Calu3 (cell line): ENCODE results near the gene SERTAD2. TPM values are rescaled to one million over a fixed set of nuclear protein-coding genes. Genes with fewer than 3 reads are reported as not detected.

Source experiments
- BruUV-seq: library from RNA; stranded (reverse); fragments of 400-500 nt; replicated peaks from 2 replicates; lab custom pipeline; 2021; lab: Mats Ljungman, UMichigan
- CTCF ChIA-PET: fragments of 300-600 bp; sonication (Branson Sonifier 250); formaldehyde crosslinking; loops from one replicate; lab custom pipeline; 2022; ENCODE audit warnings: antibody characterized with exemption; lab: Charles Lee
- DNase-seq: peaks from one replicate; pipeline ENCODE4 v3.0.0; 2022
- H3K27ac Mint-ChIP-seq: one replicate; pipeline ENCODE4 v1.8.0; 2022; ENCODE audit warnings: mixed read lengths; ENCODE audit not compliant: unreplicated experiment
- H3K27me3 Mint-ChIP-seq: one replicate; pipeline ENCODE4 v1.8.0; 2022; ENCODE audit warnings: mixed read lengths; ENCODE audit not compliant: unreplicated experiment
- H3K36me3 Mint-ChIP-seq: one replicate; pipeline ENCODE4 v1.8.0; 2022; ENCODE audit warnings: mild to moderate bottlenecking, moderate library complexity, mixed read lengths; ENCODE audit not compliant: insufficient read depth, unreplicated experiment
- H3K4me1 Mint-ChIP-seq: one replicate; pipeline ENCODE4 v1.8.0; 2022; ENCODE audit warnings: mild to moderate bottlenecking, low read depth, mixed read lengths; ENCODE audit not compliant: unreplicated experiment
- H3K4me3 Mint-ChIP-seq: one replicate; pipeline ENCODE4 v1.8.0; 2022; ENCODE audit warnings: mild to moderate bottlenecking, low read depth, moderate library complexity, mixed read lengths; ENCODE audit not compliant: unreplicated experiment
- H3K9me3 Mint-ChIP-seq: one replicate; pipeline ENCODE4 v1.8.0; 2022; ENCODE audit warnings: low read depth, mixed read lengths; ENCODE audit not compliant: unreplicated experiment
- intact Hi-C: fragments of 100-400 bp; cut with micrococcal nuclease; formaldehyde crosslinking; loops from one replicate; pipeline ENCODE4 v1.10.0; 2022; ENCODE audit not compliant: unreplicated experiment
- total RNA-seq: library from RNA; stranded (reverse); gene quantifications from 2 replicates; pipeline ENCODE4 v1.2.3, GENCODE V29; 2022
- TF ChIP-seq, protein P1 (sequence below): fragments of 200-600 bp; IDR thresholded peaks from one replicate; pipeline ENCODE4 v1.8.0; 2022; ENCODE audit warnings: antibody characterized with exemption; ENCODE audit not compliant: unreplicated experiment

Gene SERTAD2
- total RNA-seq, 1 experiment from 2014 or later = 19.2 TPM

DNA sequence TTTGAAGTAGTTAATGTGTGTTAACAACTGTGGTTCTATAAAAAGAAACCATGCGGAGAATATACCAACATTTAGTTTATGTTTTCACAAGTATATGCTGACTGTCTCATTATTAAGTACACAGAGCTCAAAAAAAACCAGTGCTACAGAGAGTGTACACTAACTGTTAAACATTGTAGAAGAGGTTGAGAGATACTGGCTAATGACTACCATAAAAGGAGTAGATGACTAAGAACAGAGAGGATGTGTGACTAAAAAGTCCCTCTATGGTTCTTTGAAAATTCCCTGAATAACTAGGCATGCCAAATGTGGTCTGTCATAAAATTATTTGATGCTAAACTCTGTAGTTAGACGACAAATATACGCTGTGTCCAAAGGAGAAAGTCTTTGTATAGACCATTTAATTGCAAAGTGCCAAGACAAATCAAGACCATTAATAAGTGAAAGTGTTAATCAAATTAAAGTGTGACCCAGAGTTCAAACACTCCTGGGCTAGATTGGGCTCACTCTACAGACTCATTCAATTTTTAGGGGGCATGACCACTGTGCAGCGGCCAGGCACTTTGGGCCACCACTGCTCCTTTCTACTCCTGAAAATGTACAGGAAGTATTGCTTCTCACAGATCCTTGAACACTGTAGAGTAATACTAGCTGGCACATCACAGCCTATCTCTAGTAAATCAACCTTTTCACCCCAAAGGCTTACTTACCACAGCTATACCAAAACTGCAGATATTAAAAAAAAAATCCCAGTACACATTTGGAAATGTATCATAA, 45.1 kb upstream of the SERTAD2 start:
- peak overlapping the region; percentile 28 for H3K4me3 Mint-ChIP-seq
- H3K9me3 Mint-ChIP-seq = no peaks in the 10 kb centered on the region
- no TSS peak for BruUV-seq
- peak overlapping the region; percentile 48 for H3K27ac Mint-ChIP-seq
- H3K27me3 Mint-ChIP-seq = no peaks in the 10 kb centered on the region
- CTCF ChIA-PET = interaction anchor here (1.2 kb wide), 1 partner anchor 49 kb away, joined by 3 read pairs; no protein-coding TSS in a partner anchor
- H3K4me1 Mint-ChIP-seq = peaks cover 42% of the 10 kb centered on the region
- H3K36me3 Mint-ChIP-seq = no peaks in the 10 kb centered on the region
- intact Hi-C loops = no loop called here
- no peak for DNase-seq
- TF ChIP-seq, protein P1, sequence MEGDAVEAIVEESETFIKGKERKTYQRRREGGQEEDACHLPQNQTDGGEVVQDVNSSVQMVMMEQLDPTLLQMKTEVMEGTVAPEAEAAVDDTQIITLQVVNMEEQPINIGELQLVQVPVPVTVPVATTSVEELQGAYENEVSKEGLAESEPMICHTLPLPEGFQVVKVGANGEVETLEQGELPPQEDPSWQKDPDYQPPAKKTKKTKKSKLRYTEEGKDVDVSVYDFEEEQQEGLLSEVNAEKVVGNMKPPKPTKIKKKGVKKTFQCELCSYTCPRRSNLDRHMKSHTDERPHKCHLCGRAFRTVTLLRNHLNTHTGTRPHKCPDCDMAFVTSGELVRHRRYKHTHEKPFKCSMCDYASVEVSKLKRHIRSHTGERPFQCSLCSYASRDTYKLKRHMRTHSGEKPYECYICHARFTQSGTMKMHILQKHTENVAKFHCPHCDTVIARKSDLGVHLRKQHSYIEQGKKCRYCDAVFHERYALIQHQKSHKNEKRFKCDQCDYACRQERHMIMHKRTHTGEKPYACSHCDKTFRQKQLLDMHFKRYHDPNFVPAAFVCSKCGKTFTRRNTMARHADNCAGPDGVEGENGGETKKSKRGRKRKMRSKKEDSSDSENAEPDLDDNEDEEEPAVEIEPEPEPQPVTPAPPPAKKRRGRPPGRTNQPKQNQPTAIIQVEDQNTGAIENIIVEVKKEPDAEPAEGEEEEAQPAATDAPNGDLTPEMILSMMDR = no peak

DNA sequence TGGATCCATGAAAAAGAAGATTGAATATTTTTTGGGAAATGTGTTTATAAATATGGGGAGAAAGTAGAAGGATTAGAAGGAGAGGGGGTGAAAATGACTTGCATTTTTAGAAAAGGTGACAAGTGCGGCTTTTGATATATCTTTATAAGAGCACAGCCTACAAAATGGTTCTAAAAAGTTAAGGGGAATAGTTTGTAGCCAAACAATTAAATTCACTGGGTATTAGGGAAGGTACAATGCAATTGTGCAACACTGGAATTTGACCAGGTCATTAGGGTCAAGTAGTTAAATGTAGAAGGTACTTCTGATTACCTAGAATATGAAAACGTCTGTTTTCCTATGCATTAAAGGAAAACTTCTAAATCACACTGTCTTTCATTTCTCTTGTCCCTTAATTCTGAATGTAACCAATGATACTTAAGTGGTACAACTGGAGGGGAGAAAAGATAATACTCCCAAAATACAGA, 44.5 kb upstream of the SERTAD2 start:
- TF ChIP-seq, protein P1 = no peak
- peaks cover 42% of the 10 kb centered on the region for H3K4me1 Mint-ChIP-seq
- BruUV-seq = no TSS peak
- CTCF ChIA-PET = interaction anchor here (1.2 kb wide), 1 partner anchor 49 kb away, joined by 3 read pairs; no protein-coding TSS in a partner anchor
- no peaks in the 10 kb centered on the region for H3K27me3 Mint-ChIP-seq
- H3K9me3 Mint-ChIP-seq = no peaks in the 10 kb centered on the region
- H3K27ac Mint-ChIP-seq = peak overlapping the region; percentile 48
- intact Hi-C loops = no loop called here
- peak overlapping the region; percentile 28 for H3K4me3 Mint-ChIP-seq
- H3K36me3 Mint-ChIP-seq = no peaks in the 10 kb centered on the region
- DNase-seq = no peak

DNA sequence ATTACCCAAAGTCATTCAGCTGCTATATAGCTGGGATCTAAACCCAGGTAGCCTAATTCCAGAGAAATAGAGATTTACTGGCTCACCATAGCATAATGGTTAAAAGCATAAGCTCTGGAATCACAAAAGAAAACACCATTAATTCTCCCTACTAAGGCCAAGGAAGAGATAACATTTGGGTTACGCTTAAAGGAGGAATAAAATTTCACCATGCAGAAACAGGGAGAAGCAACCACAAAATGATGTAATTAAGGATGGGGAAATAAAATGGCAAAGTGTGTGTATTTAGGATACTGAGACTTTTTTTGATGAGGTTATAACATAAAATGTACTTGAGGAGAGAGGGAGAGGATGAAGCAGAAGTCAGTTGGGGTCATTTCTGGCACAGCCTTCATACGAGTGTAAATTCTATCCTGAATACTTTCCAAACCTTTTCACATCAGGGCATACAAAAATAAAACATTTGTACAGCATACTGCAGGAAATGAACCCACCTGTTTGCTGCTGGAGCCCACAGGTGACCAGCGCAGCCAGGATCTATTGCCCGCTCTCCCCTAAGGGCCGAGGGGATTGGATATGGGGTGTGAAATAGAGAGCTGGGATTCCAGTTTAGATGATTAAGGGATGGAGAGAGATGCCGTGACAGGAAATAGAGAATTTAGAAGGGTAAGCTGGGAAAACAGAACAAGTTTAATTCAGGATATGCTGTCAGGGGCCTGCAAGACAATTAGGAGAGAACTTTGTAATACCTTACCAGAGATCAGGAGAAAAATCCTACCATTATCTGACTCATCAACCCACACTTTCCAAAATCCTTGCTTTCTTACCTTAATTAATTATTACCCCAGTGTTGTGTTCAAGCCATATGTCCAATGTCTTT, 43.8 kb upstream of the SERTAD2 start:
- Mint-ChIP-seq H3K36me3 (no peaks in the 10 kb centered on the region), H3K4me3 (peak overlapping the region; percentile 28), H3K4me1 (peaks cover 42% of the 10 kb centered on the region), H3K27ac (peak overlapping the region; percentile 48), H3K9me3 (no peaks in the 10 kb centered on the region), H3K27me3 (no peaks in the 10 kb centered on the region)
- no TSS peak for BruUV-seq
- intact Hi-C loops = no loop called here
- CTCF ChIA-PET = interaction anchor here (1.2 kb wide), 1 partner anchor 48 kb away, joined by 3 read pairs; no protein-coding TSS in a partner anchor
- no peak for DNase-seq
- TF ChIP-seq, protein P1 = no peak

DNA sequence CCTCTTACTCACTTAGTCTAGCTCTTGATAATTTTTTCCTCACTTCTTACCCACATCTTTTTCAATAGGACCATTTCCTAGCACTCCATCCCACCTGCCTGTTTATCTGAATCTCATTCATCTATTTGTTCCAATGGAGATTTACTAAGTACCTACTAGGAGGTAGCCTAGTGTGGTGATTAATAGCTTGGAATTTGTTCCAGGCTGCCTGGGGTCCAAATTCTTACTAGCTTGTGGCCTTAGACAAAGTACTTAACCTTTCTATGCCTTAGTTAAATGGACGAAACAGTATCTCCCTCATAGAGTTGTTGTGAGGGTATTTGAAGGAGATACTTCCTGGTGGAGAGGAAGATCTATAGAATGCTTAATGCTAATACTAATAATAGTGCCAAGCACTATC, 42.9 kb upstream of the SERTAD2 start:
- H3K27me3 Mint-ChIP-seq = no peaks in the 10 kb centered on the region
- CTCF ChIA-PET = no interaction called here
- no peak overlapping the region for H3K27ac Mint-ChIP-seq
- no peaks in the 10 kb centered on the region for H3K9me3 Mint-ChIP-seq
- no TSS peak for BruUV-seq
- no peaks in the 10 kb centered on the region for H3K36me3 Mint-ChIP-seq
- TF ChIP-seq, protein P1 = no peak
- peaks cover 42% of the 10 kb centered on the region for H3K4me1 Mint-ChIP-seq
- intact Hi-C loops = no loop called here
- no peak overlapping the region for H3K4me3 Mint-ChIP-seq
- DNase-seq = no peak
